GM12864 (cell line): ENCODE results near the gene HOXD1.

Experiments
- DNase-seq: peaks from one replicate; pipeline ENCODE4 v3.0.0-alpha.2; 2011; ENCODE audit warnings: low read depth
- H3K4me3 ChIP-seq: 2 replicates; pipeline ENCODE4 v1.5.1; 2011; ENCODE audit warnings: mild to moderate bottlenecking, low read depth, low read length, control low read depth
- CTCF ChIP-seq: IDR thresholded peaks from 2 replicates; pipeline ENCODE4 v1.5.1; 2011; ENCODE audit warnings: low read depth, mild to moderate bottlenecking, moderate library complexity, low read length, control low read depth, inconsistent platforms; ENCODE audit errors: missing control alignments

HOXD1 gene

GRCh38 chr2:176192351-176192750 lies 3.9 kb downstream of the HOXD1 start:
- TF ChIP-seq CTCF, result no peak
- no peak overlapping the region for H3K4me3 ChIP-seq
- no peak for DNase-seq

- TF ChIP-seq CTCF, result no peak
- no peak overlapping the region for H3K4me3 ChIP-seq
These were observed 4.6 kb downstream of the HOXD1 start for GRCh38 chr2:176193048-176193447.

GRCh38 chr2:176199902-176200301 lies 11.4 kb downstream of the HOXD1 start:
- no peak for DNase-seq
- no peak overlapping the region for H3K4me3 ChIP-seq
- no peak for TF ChIP-seq CTCF

More at GRCh38 chr2:176193048-176193447, 4.6 kb downstream of the HOXD1 start:
- no peak for DNase-seq

- DNase-seq, result no peak
- TF ChIP-seq CTCF, result no peak
- no peak overlapping the region for H3K4me3 ChIP-seq
These were observed 12.5 kb downstream of the HOXD1 start for GRCh38 chr2:176200971-176201370.

- no peak overlapping the region for H3K4me3 ChIP-seq
- TF ChIP-seq CTCF, result no peak
- no peak for DNase-seq
These were observed 14.0 kb downstream of the HOXD1 start for GRCh38 chr2:176202491-176202890.

- TF ChIP-seq CTCF, result no peak
- DNase-seq, result no peak
- H3K4me3 ChIP-seq, result no peak overlapping the region
These were observed 16.7 kb downstream of the HOXD1 start for GRCh38 chr2:176205126-176205525.

- no peak for DNase-seq
- no peak for TF ChIP-seq CTCF
- no peak overlapping the region for H3K4me3 ChIP-seq
These were observed 17.7 kb downstream of the HOXD1 start for GRCh38 chr2:176206136-176206535.
